SK-N-DZ (cell line): Measurements from ENCODE around the gene LRP1.
A peak's percentile ranks its signal among the peaks of the same experiment; 100 is the strongest.

Experiments used
- DNase-seq: peaks from one replicate; pipeline ENCODE4 v3.0.0-alpha.2; 2015; ENCODE audit warnings: low spot score

The LRP1 gene

GRCh38 chr12:57221169-57221917 is 93.1 kb downstream of the LRP1 start:
- DNase-seq: no peak

- no peak for DNase-seq
Measured at GRCh38 chr12:57222286-57223190, 94.3 kb downstream of the LRP1 start.

DNA sequence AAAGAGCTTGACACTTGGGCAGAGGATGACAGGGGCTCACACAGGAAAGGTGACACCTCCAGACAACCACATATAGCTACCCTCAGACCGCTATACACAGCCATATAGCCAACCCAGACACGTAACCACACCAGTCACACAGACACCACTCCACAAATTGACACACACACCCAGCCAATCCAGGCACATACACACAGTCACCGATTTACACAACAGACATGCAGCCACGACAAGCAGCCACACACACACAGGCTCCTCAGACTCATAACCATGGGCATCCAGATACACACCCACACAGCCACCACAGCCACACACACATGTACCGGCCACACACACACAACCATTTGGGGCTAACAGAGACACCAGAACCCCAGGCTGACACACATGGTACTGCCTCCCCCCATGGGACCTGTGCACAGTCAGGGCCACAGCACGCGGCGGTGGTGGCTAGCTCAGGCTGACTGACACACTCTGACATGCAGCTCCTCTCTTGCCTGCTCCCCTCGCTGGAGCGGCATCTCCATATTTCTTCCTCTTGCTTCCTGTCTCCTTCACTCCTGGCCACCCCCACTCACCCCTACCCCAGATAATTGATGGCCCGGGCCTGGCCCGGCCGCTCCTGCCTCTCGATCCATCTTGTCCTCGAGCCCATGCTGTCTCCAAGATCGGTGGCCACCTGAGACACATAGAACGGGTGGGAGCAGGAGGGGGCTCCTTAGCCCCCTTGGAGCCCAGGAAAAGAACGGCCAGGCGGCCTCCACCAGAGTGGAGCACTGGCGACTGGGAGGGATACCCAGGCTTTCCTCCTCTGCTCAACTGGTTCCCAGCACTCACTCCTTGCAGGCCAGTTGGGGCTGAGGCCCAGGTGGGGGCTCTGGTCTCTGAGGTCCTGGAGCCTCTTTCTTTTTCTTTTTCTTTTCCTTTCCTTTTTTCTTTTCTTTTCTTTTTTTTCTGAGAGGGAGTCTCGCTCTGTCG is 95.2 kb downstream of the LRP1 start:
- DNase-seq: no peak

- no peak for DNase-seq
Measured at GRCh38 chr12:57224278-57224972, 96.1 kb downstream of the LRP1 start.

GRCh38 chr12:57224973-57225679 is 96.8 kb downstream of the LRP1 start:
- DNase-seq: no peak

DNA sequence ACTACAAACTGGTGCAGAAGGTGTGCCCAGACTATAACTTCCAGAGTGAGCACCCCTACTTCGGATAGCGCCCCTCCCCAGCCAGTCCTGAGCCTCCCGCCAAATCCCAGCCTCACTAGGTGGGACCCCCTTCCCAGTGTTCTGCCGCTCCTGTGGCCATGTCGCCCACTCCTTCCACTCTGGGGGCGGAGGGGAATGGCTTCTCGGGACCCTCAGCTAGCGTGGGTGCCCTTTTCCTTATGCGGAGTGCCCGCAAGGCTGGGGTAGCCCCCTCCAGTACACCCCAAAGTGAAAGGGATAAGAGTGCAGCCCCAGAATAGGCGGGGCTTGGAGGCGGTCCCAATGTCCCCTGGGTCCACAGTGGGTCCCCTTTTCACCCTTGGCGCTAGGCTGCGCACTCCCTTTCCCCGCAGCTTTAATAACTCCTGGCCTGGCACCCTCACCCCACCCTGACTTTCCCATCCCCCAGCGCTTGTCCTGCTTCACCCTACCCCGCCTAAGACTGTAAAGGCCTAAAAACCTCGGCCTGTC is 97.5 kb downstream of the LRP1 start:
- no peak for DNase-seq

- DNase-seq: no peak
Measured at GRCh38 chr12:57226588-57227314, 98.5 kb downstream of the LRP1 start.

DNA sequence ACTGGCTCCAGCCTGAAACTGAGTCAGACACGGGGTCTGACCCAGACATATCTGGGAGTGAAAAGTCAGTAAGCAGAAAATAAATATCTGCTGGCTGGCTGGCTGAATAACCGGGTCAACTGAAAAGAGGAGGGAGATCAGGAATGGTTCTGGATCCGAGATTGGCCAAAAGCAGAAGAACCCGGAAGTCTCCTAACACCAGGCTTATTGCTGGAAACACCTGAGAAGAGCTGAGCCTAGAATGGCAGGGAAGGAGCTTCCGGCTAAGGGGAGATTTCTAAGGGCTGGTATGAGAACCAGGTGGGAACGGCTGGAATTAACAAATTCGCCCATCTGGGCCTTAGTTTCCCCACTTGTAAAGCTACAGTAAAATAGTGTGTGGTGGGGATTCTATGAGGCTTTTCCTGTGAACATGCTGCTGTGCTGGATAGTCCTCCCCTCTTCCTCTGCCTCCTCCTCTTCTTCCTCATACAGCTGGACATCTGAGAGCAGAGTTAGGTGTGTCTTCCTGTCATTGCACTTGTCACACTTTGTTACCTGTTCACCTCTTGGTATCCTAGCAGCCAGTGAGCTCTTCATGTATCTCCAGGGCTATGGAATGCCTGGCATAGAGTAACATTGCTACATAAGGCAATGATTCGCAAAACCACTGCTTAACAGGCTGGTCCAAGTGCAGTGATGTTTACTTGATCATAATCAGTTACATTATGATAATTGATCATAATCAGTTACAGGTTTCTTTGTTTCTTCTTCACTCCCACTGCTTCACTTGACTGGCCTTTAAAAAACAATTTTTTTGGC is 99.2 kb downstream of the LRP1 start:
- DNase-seq: no peak

GRCh38 chr12:57229046-57229633 is 100.9 kb downstream of the LRP1 start:
- no peak for DNase-seq

DNA sequence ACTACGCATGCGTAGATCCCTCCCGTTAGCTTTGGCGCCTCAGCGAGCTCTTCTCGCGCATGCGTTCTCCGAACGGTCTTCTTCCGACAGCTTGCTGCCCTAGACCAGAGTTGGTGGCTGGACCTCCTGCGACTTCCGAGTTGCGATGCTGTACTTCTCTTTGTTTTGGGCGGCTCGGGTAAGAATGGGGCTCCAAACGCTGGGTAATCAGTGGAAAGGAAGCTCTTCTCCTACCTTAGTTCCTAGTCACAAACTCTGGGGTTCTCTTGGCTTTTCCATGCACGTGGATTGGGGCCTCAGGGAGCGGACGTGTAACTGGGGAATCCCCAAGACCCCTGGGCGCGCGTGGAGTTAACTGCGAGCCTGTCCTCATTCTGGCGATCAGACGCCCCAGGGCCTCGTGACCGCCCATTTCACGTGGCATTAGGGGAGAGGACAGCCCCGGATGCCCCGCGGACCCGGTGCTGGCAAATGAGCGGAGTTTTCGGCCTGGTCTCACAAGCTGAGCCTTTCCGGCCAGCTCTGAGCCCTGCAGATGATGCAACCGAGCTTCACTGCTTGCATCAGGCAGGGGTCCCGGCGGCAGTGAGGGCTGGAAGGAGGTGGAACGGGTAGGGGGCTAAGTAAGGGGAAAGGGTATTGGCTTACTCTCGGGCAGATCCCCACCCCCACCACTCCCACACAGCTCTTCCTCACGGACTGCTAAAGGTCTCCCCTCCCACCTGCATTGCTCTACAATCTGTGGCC is 101.5 kb downstream of the LRP1 start, which contains the start of gene SHMT2:
SHMT2 (plus strand) TSS at position 78 of the 747 bp plus-strand sequence; CDS start at position 146, 68 bp downstream.
- DNase-seq: peak; percentile 98

- DNase-seq: no peak
Measured at GRCh38 chr12:57230381-57231155, 102.3 kb downstream of the LRP1 start.

DNA sequence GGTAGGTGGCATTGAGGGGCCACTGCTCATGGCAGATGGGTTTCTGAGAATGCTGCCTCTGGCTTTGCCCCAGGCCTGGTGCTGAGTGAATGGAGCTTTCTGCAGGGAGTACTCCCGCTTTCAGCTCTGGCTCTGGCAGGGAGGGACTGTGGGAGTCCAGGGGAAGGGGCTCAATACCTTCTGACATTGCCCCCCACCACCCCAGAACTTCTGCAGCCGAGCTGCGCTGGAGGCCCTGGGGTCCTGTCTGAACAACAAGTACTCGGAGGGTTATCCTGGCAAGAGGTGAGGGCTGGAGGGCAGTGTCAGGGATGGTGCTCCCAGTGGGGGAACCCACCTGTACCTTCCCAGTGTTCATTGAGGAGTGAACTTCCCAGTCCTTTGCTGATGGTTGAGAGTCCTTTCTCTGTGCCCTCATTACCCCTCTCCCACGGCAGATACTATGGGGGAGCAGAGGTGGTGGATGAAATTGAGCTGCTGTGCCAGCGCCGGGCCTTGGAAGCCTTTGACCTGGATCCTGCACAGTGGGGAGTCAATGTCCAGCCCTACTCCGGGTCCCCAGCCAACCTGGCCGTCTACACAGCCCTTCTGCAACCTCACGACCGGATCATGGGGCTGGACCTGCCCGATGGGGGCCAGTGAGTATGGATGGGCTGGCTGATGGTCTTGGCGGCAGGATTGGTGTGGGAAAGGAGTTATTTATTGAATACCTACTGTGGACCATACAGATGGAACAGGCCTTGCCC is 103.2 kb downstream of the LRP1 start:
- no peak for DNase-seq

- DNase-seq: no peak
Measured at GRCh38 chr12:57232156-57232756, 104.0 kb downstream of the LRP1 start.

- no peak for DNase-seq
Measured at GRCh38 chr12:57233357-57234232, 105.3 kb downstream of the LRP1 start.
